DMS114 treated with DMSO at 0.1 percent for 48 hours (cell line): ENCODE measurements around the gene PLEKHB2.
A peak's percentile ranks its signal among the peaks of the same experiment; 100 is the strongest.
"Not testable (repeated sequence)": the region's sequence is repeated elsewhere in the genome, so short reads cannot be mapped to it uniquely, and the experiment has no call there.

Experiments used
- DNase-seq: peaks from one replicate; lab custom pipeline; 2025; ENCODE audit not compliant: unreplicated experiment; lab: John Stamatoyannopoulos, UW

The PLEKHB2 gene

GRCh38 chr2:131105156-131105949, at the start of gene PLEKHB2:
Gene PLEKHB2, plus strand, starts transcription at chr2:131105336. Its CDS starts 15,606 bp downstream, at chr2:131120942.
- peak; percentile 65 for DNase-seq

- no peak for DNase-seq
These were observed 48.8 kb upstream of the PLEKHB2 start for GRCh38 chr2:131056204-131056931.

GRCh38 chr2:131056932-131057287, 48.2 kb upstream of the PLEKHB2 start:
- DNase-seq = no peak

GRCh38 chr2:131058214-131058843, 46.8 kb upstream of the PLEKHB2 start:
- no peak for DNase-seq

- no peak for DNase-seq
These were observed 46.2 kb upstream of the PLEKHB2 start for GRCh38 chr2:131058920-131059319.

GRCh38 chr2:131063501-131064283, 41.4 kb upstream of the PLEKHB2 start:
- DNase-seq = no peak

GRCh38 chr2:131064589-131065512, 40.3 kb upstream of the PLEKHB2 start:
- DNase-seq = no peak

GRCh38 chr2:131067465-131068125, 37.5 kb upstream of the PLEKHB2 start:
- no peak for DNase-seq

GRCh38 chr2:131068172-131068571, 37.0 kb upstream of the PLEKHB2 start:
- DNase-seq = not testable (repeated sequence)

GRCh38 chr2:131075578-131075977, 29.6 kb upstream of the PLEKHB2 start:
- DNase-seq = not testable (repeated sequence)

GRCh38 chr2:131076707-131077106, 28.4 kb upstream of the PLEKHB2 start:
- DNase-seq = no peak

GRCh38 chr2:131077182-131077846, 27.8 kb upstream of the PLEKHB2 start:
- DNase-seq = no peak

GRCh38 chr2:131077966-131078365, 27.2 kb upstream of the PLEKHB2 start:
- no peak for DNase-seq

- not testable (repeated sequence) for DNase-seq
These were observed 25.2 kb upstream of the PLEKHB2 start for GRCh38 chr2:131079931-131080330.

- no peak for DNase-seq
These were observed 23.9 kb upstream of the PLEKHB2 start for GRCh38 chr2:131081190-131081589.

- DNase-seq = no peak
These were observed 19.5 kb upstream of the PLEKHB2 start for GRCh38 chr2:131085646-131086045.

- DNase-seq = no peak
These were observed 12.6 kb upstream of the PLEKHB2 start for GRCh38 chr2:131092458-131093005.

GRCh38 chr2:131093006-131093695, 12.0 kb upstream of the PLEKHB2 start, which contains the start of gene FAM168B:
Gene FAM168B, minus strand, starts transcription at chr2:131093460. Its CDS starts 10,814 bp downstream, at chr2:131082646.
- peak; percentile 52 for DNase-seq
